ENCODE results near the gene AUTS2.
A peak's percentile ranks its signal among the peaks of the same experiment; 100 is the strongest.

The AUTS2 gene

GRCh38 chr7:69963393-69963792, 365.1 kb downstream of the AUTS2 start:
- TF ChIP-seq SUZ12 (IDR thresholded peaks at IDR 0.05; ENCODE audit: extremely low read depth, insufficient read depth, insufficient read length) (no peak), YY1 (IDR thresholded peaks at IDR 0.05; ENCODE audit: insufficient read depth, insufficient read length) (no peak), ZNF274 (IDR thresholded peaks at IDR 0.05; ENCODE audit: low read depth, low read length) (no peak)
- Histone ChIP-seq H3K27me3 (ENCODE audit: insufficient read depth, insufficient read length) (no peaks in the 10 kb centered on the region), H3K4me3 (ENCODE audit: insufficient read length, low read depth) (no peak overlapping the region), H3K36me3 (ENCODE audit: insufficient read depth, insufficient read length, low read length) (no peaks in the 10 kb centered on the region), H3K4me1 (ENCODE audit: insufficient read depth, insufficient read length) (peaks cover 6% of the 10 kb centered on the region), H3K9me3 (ENCODE audit: insufficient read depth, low read length) (no peaks in the 10 kb centered on the region), H3K9ac (ENCODE audit: insufficient read length, low read depth) (no peak overlapping the region)
- DNase-seq (ENCODE audit: low read depth, low spot score), result no peak

GRCh38 chr7:69966766-69967591, 368.7 kb downstream of the AUTS2 start:
- no peaks in the 10 kb centered on the region for H3K9me3 ChIP-seq (ENCODE audit: insufficient read depth, low read length)
- H3K4me1 ChIP-seq (ENCODE audit: insufficient read depth, insufficient read length), result peaks cover 4% of the 10 kb centered on the region
- H3K4me3 ChIP-seq (ENCODE audit: insufficient read length, low read depth), result no peak overlapping the region
- DNase-seq (ENCODE audit: low read depth, low spot score), result no peak
- no peak overlapping the region for H3K9ac ChIP-seq (ENCODE audit: insufficient read length, low read depth)
- no peaks in the 10 kb centered on the region for H3K27me3 ChIP-seq (ENCODE audit: insufficient read depth, insufficient read length)
- no peaks in the 10 kb centered on the region for H3K36me3 ChIP-seq (ENCODE audit: insufficient read depth, insufficient read length, low read length)
- TF ChIP-seq YY1 (IDR thresholded peaks at IDR 0.05; ENCODE audit: insufficient read depth, insufficient read length), result no peak

GRCh38 chr7:69967689-69968450, 369.6 kb downstream of the AUTS2 start:
- Histone ChIP-seq H3K9me3 (ENCODE audit: insufficient read depth, low read length) (no peaks in the 10 kb centered on the region), H3K9ac (ENCODE audit: insufficient read length, low read depth) (no peak overlapping the region), H3K36me3 (ENCODE audit: insufficient read depth, insufficient read length, low read length) (no peaks in the 10 kb centered on the region), H3K4me3 (ENCODE audit: insufficient read length, low read depth) (no peak overlapping the region), H3K27me3 (ENCODE audit: insufficient read depth, insufficient read length) (no peaks in the 10 kb centered on the region), H3K4me1 (ENCODE audit: insufficient read depth, insufficient read length) (peaks cover 4% of the 10 kb centered on the region)
- TF ChIP-seq ZNF274 (IDR thresholded peaks at IDR 0.05; ENCODE audit: low read depth, low read length) (no peak), SUZ12 (IDR thresholded peaks at IDR 0.05; ENCODE audit: extremely low read depth, insufficient read depth, insufficient read length) (no peak), YY1 (IDR thresholded peaks at IDR 0.05; ENCODE audit: insufficient read depth, insufficient read length) (no peak)
- peak; percentile 20 for DNase-seq (ENCODE audit: low read depth, low spot score)

- Histone ChIP-seq H3K9ac (ENCODE audit: insufficient read length, low read depth) (no peak overlapping the region), H3K36me3 (ENCODE audit: insufficient read depth, insufficient read length, low read length) (no peaks in the 10 kb centered on the region), H3K27me3 (ENCODE audit: insufficient read depth, insufficient read length) (no peaks in the 10 kb centered on the region), H3K9me3 (ENCODE audit: insufficient read depth, low read length) (no peaks in the 10 kb centered on the region), H3K4me3 (ENCODE audit: insufficient read length, low read depth) (no peak overlapping the region), H3K4me1 (ENCODE audit: insufficient read depth, insufficient read length) (peaks cover 4% of the 10 kb centered on the region)
- TF ChIP-seq SUZ12 (IDR thresholded peaks at IDR 0.05; ENCODE audit: extremely low read depth, insufficient read depth, insufficient read length), result no peak
- no peak for TF ChIP-seq YY1 (IDR thresholded peaks at IDR 0.05; ENCODE audit: insufficient read depth, insufficient read length)
- TF ChIP-seq ZNF274 (IDR thresholded peaks at IDR 0.05; ENCODE audit: low read depth, low read length), result no peak
- DNase-seq (ENCODE audit: low read depth, low spot score), result no peak
These were observed 370.8 kb downstream of the AUTS2 start for GRCh38 chr7:69968969-69969556.

DNA sequence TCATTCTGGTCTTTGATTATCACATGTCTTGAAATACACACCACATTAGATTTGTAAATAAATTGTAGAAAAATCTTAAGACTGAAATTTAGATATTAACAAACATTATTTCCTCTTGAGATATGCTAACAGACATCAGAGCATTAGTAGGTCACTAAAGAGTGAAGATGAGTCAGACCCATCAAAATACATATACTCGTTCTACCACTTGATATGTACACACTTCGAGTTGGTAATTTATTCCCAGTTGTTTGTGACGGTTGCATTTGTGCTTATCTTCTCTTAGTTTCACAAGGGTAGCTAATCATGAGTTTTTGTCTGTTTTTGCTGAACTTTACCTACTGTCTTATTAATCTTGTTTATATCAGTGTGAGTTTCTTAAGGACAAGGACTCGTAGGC, 383.4 kb downstream of the AUTS2 start:
- no peak overlapping the region for H3K4me3 ChIP-seq (ENCODE audit: insufficient read length, low read depth)
- H3K9ac ChIP-seq (ENCODE audit: insufficient read length, low read depth), result no peak overlapping the region
- no peaks in the 10 kb centered on the region for H3K36me3 ChIP-seq (ENCODE audit: insufficient read depth, insufficient read length, low read length)
- no peak for DNase-seq (ENCODE audit: low read depth, low spot score)
- H3K4me1 ChIP-seq (ENCODE audit: insufficient read depth, insufficient read length), result no peaks in the 10 kb centered on the region
- no peaks in the 10 kb centered on the region for H3K27me3 ChIP-seq (ENCODE audit: insufficient read depth, insufficient read length)
- H3K9me3 ChIP-seq (ENCODE audit: insufficient read depth, low read length), result 0 out of 2 replicates have a peak, but pooled peaks cover 2% of the 10 kb centered on the region
- TF ChIP-seq ZNF274 (IDR thresholded peaks at IDR 0.05; ENCODE audit: low read depth, low read length), result no peak
- no peak for TF ChIP-seq SUZ12 (IDR thresholded peaks at IDR 0.05; ENCODE audit: extremely low read depth, insufficient read depth, insufficient read length)
- TF ChIP-seq YY1 (IDR thresholded peaks at IDR 0.05; ENCODE audit: insufficient read depth, insufficient read length), result no peak

DNA sequence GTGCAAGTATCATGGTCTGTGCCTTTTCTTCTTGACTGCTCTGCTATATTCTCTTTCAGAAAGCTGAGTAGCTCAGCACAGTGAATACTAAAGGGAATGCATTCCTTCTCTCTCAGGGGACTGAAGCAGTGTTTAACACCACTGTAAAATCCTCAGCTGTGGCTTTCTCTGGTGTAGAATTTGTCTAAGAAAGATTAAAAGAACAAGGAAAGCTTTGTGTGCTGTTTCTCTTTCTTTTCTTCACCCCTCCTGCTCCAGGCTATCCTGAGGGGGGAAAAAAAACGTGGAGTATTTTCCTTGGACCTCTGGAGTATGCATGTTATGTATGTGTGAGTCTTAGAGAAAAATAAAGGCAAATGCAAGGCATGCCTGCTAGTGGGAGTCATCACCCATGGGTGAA, 383.9 kb downstream of the AUTS2 start:
- TF ChIP-seq ZNF274 (IDR thresholded peaks at IDR 0.05; ENCODE audit: low read depth, low read length), result no peak
- TF ChIP-seq SUZ12 (IDR thresholded peaks at IDR 0.05; ENCODE audit: extremely low read depth, insufficient read depth, insufficient read length), result no peak
- no peak for TF ChIP-seq YY1 (IDR thresholded peaks at IDR 0.05; ENCODE audit: insufficient read depth, insufficient read length)
- peak; percentile 42 for DNase-seq (ENCODE audit: low read depth, low spot score)
- H3K9me3 ChIP-seq (ENCODE audit: insufficient read depth, low read length), result no peaks in the 10 kb centered on the region
- H3K4me1 ChIP-seq (ENCODE audit: insufficient read depth, insufficient read length), result no peaks in the 10 kb centered on the region
- H3K36me3 ChIP-seq (ENCODE audit: insufficient read depth, insufficient read length, low read length), result no peaks in the 10 kb centered on the region
- no peak overlapping the region for H3K4me3 ChIP-seq (ENCODE audit: insufficient read length, low read depth)
- no peak overlapping the region for H3K9ac ChIP-seq (ENCODE audit: insufficient read length, low read depth)
- H3K27me3 ChIP-seq (ENCODE audit: insufficient read depth, insufficient read length), result no peaks in the 10 kb centered on the region

DNA sequence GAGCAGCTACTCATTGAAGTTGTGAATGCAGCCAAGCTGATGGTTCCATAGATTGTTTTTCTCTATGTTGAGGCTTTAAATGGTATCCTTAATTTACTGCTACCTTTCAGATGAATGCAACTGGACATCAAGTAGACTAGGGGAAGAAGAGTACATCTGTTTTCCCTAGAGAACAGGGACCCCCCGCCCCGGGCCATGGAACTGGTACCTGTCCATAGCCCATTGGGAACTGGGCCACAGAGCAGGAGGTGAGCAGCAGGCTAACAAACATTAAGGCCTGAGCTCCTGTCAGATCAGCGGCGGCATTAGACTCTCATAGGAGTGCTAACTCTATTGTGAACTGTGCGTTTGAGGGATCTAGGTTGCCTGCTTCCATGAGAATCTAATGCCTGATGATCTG, 391.3 kb downstream of the AUTS2 start:
- H3K4me1 ChIP-seq (ENCODE audit: insufficient read depth, insufficient read length), result no peaks in the 10 kb centered on the region
- no peak for TF ChIP-seq ZNF274 (IDR thresholded peaks at IDR 0.05; ENCODE audit: low read depth, low read length)
- TF ChIP-seq SUZ12 (IDR thresholded peaks at IDR 0.05; ENCODE audit: extremely low read depth, insufficient read depth, insufficient read length), result no peak
- TF ChIP-seq YY1 (IDR thresholded peaks at IDR 0.05; ENCODE audit: insufficient read depth, insufficient read length), result no peak
- no peak overlapping the region for H3K4me3 ChIP-seq (ENCODE audit: insufficient read length, low read depth)
- H3K9me3 ChIP-seq (ENCODE audit: insufficient read depth, low read length), result no peaks in the 10 kb centered on the region; the same call in 1 of the 2 replicates
- H3K27me3 ChIP-seq (ENCODE audit: insufficient read depth, insufficient read length), result no peaks in the 10 kb centered on the region
- H3K9ac ChIP-seq (ENCODE audit: insufficient read length, low read depth), result no peak overlapping the region
- H3K36me3 ChIP-seq (ENCODE audit: insufficient read depth, insufficient read length, low read length), result no peaks in the 10 kb centered on the region
- no peak for DNase-seq (ENCODE audit: low read depth, low spot score)
